Measurements from ENCODE around the gene TTLL11.
A peak's percentile ranks its signal among the peaks of the same experiment; 100 is the strongest.

Gene TTLL11

DNA sequence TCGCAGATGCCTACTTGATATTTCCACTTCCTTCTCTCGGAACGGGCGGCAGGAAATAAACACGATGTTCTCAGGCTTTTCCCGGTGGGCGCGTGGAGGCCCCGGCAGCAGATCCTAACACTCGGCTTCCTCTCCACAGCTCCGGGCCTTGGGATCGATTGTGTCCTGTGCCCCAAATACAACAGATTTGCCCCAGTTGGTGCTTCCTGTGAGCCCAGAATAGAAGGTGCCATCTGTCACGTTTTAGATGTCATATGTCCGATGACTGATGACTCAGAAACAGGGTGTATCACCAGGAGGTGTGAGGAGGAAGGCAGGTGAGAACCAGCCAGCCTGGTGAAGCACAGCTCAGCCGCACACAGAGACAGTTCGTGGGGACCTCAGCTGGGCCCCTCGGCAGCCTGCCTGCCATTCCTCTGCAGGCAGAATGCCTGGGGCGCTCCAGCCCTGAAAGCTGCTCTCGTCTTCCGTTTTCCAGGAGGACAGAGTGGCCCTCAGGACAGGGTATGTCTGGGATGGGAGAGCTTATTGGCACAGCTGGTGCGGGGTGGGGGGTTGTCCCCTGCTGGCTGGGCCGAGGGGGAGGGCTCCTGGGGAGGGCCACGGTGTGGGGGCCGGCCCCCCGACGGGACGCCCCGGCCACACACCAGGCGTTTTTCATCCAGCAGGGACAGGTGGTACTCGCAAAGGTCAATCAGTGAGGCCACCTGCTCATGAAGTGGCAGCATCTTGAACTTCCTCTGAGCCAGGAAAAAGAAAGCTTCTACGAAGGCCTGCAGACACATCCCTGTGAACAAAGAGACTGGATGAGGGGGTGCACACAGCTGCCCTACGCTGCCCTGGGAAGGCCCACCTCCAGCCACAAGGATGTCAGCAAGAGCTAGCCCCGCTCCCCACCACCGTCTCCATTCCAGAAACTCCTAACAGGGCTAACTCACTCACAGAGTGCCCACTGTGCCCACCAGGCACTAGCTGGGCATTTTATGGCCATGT is 270.7 kb downstream of the TTLL11 start:
- DNase-seq = no peak

DNA sequence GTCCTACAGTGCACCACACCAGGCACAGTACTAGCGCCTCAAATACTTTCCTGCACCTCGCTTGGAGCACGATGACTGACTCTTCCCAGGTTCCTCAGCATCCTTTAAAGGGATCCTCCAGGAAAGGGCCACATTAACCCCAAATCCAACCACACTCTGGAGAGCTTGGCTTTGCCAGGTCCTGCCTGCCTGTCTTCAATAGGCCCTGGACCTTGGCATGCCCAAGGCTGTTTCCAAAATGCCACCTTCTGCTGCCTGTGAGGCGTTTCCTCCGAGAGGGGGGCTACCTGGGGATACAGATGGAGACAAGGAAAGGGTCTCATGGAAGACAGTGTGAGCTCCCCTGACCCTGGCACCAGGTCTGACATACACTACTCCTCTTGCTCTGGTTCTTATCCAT is 271.8 kb downstream of the TTLL11 start:
- DNase-seq = no peak

DNA sequence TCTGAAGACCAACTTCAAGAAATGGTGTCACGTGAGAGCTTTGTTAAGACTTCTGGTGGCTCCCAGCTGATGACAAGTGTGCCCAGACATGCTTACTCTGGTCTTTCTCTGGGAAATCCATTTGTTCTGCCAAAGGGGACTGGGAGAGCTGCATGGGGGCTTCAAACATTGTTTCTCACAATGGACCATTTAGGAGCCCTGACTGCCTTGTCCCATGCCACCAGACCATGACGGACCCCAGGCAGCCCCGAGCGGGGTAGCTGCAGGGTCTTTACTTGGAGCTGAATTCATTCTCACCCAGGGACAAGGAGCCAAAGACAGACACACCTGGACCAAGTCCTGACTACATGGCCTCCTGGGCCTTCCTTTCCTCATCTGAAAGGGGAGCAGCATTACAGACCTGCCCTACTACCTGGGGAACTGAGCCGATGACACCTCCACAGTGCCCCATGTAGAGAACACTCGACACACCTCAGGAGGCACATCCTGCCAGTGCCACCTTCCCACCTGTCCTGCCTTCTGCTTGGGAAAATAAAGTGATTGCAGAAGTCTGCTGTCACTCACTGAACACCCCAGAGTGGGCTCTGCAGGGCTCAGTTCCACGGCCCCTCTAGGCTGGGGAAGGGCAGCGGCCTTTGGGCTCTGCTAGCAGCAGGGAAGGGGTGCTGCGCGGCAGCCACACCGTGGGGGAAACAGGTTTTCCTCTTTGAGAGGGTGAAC is 272.7 kb downstream of the TTLL11 start:
- no peak for DNase-seq

DNA sequence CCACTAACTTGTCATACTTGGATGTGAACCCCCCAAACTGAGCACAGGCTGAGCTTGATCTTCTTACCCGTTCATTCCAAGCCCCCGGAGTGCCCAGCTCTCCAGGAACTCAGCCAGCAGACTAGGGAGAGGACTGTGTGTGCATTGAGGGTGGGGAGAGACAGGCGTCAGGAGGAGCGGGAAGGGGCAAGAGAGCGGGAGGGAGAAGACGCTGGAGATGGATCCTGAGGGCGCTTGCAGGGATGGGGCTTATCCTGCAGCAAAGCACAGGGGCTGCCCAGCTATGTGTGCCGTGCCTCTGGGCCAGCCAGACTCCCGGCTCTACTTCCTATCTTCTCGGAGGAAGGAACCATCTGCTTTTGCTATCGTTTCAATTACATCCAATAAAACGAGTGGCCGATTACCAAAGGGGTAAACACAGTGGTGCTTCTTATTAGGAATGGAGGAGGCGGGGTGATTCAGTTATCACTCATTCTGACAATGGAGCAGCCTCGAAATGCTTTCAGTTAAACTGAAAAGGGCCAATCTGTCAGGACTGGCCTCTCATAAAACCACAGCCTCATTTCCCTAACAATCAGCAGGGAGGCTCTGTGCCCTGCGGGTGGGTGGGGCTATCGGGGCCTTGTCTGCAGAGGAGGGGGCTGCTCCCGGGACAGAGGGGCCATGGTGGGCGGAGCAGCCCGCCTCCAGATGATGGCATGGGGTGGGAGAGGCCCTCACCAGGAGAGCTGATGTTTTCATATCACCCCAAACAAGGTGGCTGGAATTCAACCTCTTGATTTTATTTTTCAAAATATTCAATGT is 273.5 kb downstream of the TTLL11 start:
- peak; percentile 98 for DNase-seq

DNA sequence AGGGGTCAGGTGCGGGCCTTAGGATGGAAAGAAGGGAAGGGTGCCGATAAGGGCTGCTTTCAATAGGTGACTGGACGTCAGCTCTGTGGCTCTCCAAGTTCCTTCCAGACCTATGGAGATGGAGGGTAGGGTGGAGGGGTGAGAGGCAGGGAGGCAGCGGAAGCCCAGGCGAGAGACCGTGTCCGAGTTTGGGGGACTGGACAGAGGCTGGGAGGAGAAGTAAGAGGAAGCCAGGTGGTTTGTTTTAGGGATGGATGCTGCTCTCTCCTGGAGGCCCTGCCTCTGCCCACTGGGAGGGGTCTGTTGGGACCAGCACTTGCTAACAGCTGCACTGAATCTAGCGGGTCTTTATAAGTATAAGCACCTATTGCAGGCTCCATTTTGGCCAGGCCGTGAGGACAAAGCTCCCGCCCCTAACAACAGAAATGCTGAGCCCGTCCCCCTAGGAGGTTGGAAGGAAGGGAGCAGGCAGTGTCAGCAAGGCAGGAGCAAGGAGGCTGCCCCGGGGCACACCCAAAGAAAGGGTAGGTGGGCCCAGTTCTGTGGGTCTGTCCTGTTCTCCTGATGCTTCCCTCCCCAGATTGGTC is 274.2 kb downstream of the TTLL11 start:
- DNase-seq = peak; percentile 58

DNA sequence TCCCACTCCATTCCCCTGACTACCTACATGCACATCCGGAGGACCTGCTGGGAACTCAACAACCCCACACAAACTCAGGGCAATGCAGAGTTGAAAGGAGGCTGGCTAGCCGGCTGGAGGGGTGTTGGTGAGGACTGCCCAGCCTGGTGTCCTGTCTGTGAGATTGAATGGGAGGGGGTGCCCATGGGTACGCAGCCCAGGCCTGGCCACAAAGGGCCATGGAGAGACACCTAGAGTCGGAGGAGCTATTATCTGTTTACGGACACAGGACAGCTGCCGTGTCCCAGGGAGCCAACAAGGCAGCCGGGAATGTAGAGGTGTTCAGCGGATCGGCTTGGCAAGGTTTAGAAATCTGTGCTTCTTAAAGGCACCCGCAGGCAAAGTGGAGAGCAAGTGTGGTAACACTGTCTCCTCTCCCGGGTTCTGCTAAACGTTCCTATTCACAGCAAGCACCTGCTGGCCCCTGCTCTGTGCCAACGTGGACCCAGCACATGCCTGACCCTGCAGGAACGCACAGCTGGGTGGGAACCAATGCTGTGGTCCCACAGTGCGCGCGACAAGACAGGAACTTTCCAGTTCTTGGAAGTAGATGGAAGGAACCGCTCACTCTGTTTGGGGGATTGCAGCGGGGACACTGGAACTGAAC is 275.0 kb downstream of the TTLL11 start:
- no peak for DNase-seq

DNA sequence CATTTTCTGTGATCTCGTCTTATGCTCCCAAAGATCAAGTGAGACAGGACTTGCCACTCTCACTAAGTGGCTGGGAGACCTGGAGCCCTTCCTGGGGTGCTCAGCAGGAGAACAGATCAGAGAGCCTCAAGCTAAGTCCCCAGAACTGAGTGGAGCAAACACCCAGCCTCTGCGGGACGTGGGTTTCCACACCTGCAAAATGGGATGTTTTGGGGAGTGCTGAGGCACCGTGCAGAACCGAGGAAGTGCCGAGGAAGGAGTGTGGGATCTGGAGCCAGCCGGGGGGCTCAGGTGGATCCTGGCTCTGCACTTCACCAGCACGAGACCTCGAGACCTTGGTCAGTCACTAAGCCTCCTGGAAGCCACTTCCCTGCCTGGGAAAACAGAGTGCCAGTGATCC is 275.6 kb downstream of the TTLL11 start:
- DNase-seq = no peak

DNA sequence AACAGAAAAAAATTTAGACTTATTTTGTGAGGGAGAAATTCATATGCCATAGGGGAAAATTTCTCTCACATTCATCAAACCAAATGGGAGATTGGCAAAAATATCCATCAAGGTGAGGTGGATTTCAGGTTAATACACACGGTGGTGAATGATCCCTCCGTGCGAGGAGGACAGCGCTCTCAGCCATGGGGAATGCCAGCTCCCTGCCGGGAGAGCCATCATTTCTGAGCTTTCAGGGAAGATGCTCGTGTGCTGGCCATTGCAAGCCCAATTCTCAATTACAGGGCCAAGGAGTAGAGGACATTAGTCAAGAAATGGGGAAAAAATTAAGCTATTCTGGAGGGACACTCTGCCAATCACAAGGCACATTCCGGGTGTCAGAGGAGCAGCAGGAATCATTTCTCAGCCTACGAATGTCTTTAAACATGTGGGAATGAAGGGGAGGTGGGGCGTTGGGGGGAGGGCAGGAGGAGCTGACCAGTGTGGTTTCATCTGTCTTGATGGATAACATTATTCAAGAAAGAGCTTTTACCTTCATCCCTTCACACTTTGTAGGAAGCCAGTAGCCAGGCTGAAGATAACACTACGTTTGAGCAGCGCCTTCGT is 276.2 kb downstream of the TTLL11 start:
- peak; percentile 42 for DNase-seq

DNA sequence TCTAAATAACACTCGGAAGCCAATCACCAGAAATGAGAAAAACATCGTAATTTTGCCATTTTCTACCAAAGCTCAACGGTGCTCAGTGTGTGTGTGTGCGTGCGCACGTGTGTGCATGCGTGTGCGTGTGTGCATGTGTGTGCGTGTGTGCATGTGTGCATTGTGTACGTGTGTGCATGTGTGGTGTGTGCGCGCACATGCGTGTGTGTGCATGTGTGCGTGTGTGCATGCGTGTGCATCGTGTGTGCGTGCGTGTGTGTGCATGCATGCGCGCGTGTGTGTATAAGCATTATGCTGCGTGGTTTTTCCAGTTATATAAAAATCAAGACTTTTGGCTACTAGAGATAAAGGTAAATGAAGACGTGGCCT is 276.7 kb downstream of the TTLL11 start:
- no peak for DNase-seq

DNA sequence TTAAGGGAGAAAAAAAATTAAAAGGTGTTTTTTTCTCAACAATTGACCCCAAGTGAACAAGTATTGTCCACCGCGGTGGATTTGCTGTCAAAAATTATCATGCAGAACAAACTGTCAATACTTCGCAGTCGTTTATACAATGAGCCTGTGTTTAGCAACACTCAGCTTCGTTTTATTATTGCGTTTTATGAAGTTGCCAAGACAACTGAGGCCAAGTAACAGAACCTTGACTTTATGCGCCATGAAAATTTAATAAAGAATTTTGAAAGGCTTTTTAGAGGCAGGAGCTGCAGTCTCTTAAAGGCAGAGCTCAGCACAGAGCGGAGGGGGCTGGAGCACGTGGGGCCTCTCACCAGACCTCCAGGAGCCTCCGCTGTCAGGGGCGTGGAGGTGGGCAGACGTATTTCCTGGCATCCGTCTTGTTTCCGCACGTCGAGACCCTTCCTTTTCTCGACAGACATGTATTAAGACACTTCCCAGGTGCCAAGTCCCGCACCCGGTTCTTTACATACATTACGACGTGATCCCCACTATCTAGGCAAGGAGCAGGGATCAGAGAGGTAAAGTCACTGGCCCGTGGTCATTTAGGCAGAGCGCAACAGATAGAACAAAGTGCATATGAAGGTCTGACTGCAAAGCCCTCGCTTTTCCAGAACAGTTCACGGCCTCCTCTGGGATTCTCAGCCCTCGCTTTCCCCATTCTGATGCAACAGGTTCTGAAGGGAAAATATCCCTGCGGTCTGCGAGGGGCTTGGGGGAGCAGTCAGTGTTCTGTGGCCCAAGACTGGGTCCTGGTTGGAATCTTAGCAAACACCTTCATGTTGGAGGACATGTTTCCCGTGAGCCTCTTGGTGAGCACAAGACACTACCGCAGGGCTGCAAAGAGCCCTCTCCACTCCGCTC is 277.3 kb downstream of the TTLL11 start:
- DNase-seq = no peak

DNA sequence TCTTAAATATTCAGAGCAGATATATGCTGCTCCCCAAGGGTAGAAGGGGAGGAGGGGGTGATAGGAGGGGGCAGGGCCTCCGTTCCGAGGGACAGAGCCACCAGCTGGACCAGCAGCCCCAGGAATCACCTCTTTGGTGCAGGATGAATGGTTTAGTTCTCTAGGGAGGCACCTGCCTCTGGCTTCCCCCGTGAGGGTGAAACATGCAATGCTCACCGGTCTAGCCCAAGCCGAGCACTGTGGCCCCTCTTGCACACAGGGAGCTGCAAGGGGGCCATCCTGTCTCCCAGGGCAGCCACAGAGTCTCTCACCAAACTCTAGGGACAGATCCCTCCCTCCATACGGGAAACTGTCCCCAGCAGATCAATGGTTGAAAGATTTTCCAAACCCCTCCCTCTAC is 278.0 kb downstream of the TTLL11 start:
- DNase-seq = no peak

DNA sequence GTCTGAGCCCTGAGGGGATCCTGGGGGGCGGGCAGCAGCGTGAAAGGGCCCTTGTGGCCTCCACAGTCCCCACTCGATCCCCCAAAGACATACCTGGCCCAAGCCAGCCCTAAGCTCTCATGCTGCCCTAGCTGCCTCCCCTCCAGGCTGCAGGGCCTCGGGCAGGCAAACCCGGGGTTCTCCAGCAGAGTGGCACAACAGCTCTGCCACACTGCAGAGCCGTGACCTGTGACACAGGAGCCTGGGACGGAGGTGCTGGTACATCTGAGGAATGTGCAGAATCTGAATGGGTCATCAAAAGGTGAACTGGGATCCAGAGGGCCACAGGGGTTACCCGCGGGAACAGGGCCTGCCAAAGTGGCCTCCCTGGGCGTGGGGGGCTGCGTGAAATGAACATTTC is 278.5 kb downstream of the TTLL11 start:
- no peak for DNase-seq

DNA sequence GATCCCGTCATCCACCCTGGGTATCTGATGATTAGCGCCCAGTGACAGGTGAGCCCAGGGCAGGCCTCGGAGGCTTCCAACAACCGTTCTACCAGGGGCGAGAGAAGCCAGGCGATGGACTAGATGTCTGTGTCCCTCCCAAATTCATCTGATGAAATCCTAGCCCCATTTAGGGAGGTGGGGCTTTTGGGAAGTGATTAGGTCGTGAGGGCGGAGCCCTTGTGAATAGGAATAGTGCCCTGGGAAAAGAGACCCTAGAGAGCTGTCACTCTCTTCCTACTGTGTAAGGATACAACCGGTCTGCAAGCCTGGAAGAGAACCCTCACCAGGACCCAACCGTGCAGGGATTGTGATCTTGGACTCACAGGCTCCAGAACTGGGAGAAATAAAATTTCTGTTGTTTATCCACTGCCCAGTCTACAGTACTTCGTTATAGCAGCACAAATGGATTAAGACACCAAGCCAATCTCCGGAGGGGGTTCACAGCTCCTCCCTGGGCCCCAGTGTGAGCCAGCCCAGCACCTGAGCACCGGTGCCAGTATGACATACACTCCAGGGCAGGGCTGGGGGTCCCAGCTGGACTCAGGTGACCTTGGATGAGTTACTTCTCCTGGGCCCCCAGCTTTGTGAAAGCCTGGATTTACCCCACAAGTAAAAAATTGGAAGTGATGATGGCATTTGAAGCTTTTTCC is 279.4 kb downstream of the TTLL11 start:
- DNase-seq = no peak

DNA sequence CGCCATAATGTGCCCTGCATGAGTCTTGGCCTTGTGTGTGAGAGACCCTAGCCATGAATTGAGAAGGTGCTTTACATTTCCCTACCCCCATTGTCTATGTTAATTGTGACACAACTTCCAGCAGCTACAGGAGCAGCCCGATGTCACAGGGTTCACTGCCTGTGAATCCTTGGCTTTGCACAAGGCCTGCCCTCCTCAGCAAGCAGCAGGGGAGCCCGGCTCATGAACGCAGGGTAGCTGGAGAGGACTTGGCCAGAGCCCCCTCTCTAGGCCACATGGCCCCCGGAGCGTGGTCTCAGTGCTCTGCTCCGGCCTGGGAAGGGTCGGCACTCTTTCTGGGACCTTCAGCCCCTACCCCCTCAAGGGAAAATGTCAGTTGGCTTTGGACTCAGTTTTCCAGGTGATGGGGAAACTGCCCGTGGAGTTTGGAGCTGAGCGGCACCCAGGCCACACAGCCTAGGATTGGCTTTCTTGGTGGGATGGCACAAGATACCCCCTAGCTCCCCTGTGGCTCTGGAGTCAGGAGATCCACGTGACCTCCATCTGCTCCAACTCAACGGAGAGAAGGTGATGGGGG is 280.9 kb downstream of the TTLL11 start:
- no peak for DNase-seq

DNA sequence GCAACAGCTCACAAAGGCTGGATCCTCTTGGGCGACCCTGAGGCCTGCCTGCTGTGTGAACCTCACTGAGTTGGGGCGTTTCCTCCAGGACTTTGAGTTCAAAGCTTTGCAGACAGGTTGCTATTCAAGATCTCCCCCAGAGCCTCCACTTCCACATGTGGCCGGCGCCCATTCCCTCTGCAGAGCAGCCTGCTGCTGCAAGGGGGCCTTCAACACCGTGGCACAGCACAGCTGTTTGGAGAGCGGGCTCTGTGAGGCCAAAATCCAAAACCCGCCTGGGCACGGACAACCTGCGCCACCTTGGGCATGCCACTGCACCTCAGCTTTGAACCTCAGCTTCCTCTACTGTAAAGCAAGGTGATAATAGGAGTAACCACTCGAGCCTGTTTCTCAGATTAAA is 281.4 kb downstream of the TTLL11 start:
- DNase-seq = no peak

DNA sequence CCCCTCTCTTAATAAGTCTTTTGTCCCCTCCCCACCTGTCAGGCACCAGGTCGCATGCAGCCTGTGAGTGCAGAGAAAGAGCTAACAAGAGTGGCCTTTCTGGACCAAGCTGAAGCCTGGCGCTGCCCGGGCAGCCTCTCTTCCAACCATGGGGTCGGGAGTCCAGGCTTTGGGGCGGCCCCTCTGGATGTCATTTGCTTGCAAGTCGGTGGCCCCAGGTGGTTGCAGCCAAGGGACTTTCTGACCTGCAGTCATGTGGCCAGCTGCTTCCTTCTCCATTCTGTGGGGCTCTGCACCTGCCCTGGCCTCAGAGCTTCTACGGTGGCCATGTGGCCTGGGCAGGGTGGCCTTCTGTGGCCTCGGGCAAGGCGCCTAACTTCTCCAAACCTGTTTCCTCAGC is 282.0 kb downstream of the TTLL11 start:
- no peak for DNase-seq

DNA sequence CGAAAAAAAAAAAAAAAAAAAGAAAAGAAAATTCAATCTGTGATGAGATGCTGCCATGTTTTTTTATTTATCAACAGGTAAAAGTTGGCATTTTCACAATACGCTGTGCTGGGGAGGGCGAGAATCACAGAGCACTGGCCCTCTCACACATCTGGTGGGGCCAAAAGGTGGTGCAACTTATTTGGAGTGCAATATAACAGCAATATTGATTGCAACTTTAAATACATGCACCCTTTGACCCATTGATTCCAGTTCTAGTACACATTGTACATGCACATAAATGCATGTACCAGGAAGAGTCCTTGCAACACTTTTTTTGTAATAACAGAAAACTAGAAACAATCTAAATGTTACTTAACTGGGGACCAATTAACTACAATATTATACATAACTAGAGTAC is 282.6 kb downstream of the TTLL11 start:
- no peak for DNase-seq

DNA sequence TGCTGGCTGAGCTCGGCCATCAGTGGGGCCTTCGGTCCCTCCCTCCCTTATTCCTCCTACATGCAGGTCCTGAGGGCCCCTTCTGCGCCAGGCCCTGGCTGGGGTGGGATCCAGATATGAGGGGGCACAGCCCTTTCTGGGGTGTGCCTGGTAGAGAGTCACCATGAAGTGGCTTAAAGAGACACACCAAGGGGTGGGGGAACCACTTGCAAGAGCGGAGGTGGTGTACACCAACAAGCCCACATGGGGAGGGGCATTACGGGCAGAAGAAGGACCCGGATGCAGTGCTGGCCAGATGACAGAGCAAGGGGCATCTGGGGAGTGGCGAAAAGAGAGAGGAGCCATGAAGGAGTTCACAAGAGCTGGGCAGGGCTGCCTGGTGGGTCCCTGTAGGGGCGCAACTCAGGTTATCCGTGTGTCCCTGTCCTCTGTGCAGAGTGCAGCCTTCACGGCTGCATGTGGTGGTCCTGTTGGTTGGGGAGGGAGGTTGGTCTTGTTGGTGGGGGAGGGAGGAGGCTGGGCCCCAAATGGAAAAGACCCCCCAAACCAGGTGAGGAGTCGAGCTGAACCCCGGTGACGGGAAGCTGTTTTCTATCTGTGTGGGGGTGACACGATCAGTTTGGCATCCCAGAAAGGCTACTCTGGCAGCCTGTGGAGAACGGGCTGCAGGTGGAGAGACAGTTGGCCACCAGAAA is 283.6 kb downstream of the TTLL11 start:
- no peak for DNase-seq

DNA sequence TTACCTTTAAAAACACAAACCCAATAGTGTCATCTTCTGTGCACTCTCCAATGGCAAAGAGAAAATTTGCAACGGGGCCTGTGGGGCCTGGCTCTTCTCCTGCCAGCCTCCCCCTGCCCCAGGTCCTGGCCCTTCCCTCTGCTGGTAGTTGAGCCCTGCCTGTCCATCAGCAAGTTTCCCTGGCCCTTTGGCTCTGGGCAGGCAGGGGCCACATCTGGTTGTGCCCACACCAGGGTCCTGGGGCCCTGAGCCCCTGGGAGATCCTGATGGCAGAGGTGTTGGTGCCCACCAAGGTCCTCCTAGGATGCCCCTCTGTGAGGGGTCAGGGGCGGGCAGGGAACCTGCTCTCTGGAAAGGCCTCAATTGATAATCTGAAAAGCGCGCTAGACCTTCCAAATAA is 284.3 kb downstream of the TTLL11 start:
- no peak for DNase-seq

Measured in hematopoietic multipotent progenitor cell treated with erythropoietin and hydrocortisone succinate and interleukin-3 and kit ligand, for 6 days (in vitro differentiated cells).